SH-SY5Y (cell line): ENCODE data around the gene HDGFL2.

Experiments
- GATA2 ChIP-seq: IDR thresholded peaks from 2 replicates; pipeline ENCODE4 v1.6.1; 2011; ENCODE audit warnings: mild to moderate bottlenecking, low read depth, low read length
- GATA3 ChIP-seq: IDR thresholded peaks from 2 replicates; pipeline ENCODE4 v1.6.1; 2011; ENCODE audit warnings: low read depth, mild to moderate bottlenecking, low read length, moderate library complexity

Gene HDGFL2

DNA sequence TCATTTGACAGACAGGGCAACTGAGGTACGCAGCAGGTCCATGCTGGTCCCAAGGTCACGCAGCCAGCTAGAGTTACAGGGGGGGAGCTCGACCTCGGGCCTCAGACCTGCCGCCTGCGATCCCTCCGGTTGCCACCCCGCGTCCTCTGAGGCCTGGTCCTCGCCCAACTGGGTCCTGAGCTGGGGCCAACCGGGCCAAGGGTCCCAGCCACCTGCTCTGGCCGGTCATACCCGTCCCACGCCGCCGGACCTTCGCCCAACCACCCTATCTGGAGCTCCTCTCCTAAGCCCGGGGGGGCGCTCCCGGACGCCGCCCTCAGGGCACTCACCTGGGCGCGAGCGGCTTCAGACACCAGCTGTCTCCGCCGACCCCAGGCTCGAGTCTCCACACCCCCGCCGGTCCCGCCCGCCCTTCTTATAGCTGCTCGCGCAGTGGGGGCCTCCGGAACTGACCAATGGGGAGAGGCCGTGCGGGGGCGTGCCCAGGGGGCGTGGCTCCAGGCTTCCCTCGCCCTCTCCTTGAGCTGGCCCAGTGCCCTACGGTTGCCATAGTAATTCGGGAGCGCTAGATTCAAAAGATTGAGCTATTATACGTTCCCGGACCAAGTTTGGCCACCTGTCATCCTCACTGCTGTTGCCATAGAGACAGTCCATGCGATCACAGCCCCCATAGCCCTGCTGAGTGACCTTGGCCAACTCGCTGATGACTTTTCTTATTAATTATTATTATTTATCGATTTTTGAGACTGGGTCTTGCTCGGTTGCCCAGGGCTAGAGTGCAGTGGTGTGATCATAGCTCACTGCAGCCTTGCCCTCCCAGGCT is 63.0 kb downstream of the HDGFL2 start, which contains the start of gene PLIN5:
Gene PLIN5 (minus strand): TSS at position 389 of the 823 bp plus-strand sequence. CDS start 1,150 bp downstream, outside the sequence.
- TF ChIP-seq GATA2 (peak; percentile 91), GATA3 (no peak; the same call in 1 of the 2 replicates)

DNA sequence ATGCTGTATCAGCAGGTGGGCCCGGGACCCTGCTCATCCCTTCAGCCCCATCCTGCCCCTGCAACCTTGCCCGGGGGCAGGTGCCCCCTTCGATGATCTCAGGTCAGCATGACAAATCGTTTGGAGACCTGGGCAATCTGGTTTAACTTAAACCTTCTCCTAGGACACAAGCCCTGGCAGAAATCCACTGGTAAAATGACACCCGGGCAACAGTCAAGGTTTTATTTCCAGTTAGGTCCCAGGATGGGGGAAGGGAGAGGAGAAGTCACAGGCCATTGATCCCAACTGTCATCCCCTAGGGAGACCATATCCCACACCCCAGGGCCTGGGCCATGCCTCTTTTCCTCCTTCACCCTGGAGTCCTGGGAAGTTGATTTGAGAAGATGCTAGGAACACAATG is 64.7 kb downstream of the HDGFL2 start:
- no peak for TF ChIP-seq GATA3
- no peak for TF ChIP-seq GATA2

DNA sequence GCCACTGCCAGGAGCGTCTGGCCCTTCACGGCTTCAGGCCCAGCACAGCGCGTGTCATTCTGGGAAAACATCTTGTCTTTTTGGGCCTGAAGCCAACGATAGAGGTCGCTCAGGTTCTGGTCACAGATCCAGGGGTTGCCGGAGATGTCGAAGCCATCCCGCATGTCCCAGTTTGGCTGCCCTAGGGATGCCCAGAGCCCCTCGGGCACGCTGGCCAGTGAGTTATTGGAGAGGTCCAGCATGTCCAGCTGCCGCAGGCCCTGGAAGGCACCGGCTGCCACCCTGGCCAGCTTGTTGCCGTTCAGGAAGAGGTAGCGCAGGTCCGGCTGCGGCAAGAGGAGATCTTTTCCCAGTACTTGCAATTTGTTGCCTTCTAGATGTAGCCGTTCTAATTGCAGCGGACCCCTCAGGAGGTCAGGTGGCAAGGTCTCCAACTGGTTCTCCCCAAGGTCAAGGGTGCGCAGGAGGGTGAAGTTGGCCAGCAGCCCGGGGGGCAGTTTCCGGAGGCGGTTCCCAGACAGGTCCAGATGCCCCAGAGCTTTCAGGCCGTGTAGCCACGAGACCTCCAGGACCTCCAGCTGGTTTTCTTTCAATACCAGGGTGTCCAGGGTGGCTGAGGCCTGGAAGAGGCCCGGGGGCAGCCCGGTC is 66.0 kb downstream of the HDGFL2 start:
- TF ChIP-seq GATA3 (no peak), GATA2 (no peak)

DNA sequence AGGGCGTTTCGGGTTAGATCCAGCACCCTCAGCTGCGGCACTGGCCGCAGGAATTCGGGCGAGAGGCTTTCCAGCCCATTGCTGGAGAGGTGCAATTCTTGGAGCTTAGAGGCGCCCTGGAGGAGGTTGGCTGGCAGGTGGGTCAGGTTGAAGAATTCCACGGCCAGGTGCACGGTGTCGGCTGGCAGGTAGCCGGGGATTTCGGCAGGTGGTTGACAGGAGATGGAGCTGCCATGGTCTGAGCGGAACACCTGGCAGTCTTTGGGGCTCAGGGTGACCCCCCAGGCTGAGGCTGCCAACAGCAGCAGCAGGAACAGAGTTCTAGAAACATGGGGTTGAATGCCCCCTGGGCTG is 66.5 kb downstream of the HDGFL2 start:
- TF ChIP-seq GATA2 = no peak
- no peak for TF ChIP-seq GATA3

DNA sequence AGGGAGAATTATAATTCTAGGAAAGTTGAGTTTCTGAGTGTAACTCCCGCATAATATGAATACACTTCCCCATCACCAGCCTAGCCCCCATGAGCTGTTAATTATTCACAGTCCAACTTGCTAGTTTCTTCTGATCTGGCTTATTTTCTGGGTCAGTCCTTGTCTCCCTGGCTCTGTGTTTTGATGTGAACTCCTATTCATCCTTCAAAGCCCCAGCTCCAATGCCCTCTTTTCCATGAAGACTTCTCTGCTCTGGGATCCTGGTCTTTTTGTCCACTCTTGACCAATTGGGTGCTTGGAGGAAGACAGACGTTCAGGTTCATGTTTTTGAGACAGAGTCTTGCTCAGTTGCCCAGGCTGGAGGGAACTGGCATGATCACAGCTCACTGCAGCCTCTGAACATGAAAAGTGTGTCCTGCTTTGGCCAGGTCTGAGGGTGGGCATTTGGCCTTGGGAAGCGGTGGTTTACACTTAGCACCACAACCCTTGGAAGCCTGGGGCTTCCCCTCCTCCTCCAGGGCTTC is 67.1 kb downstream of the HDGFL2 start:
- TF ChIP-seq GATA3 (no peak), GATA2 (no peak)

- TF ChIP-seq GATA2 = no peak
- TF ChIP-seq GATA3 = no peak
These were observed 67.8 kb downstream of the HDGFL2 start, which contains the start of gene LRG1 for GRCh38 chr19:4539693-4540581. LRG1 (minus strand) TSS chr19:4540036; CDS start chr19:4540013, 23 bp downstream.

GRCh38 chr19:4541114-4541805 is 69.2 kb downstream of the HDGFL2 start:
- TF ChIP-seq GATA2 = no peak
- TF ChIP-seq GATA3 = no peak

GRCh38 chr19:4542896-4543841 is 71.1 kb downstream of the HDGFL2 start:
- TF ChIP-seq GATA3 = no peak
- TF ChIP-seq GATA2 = no peak

GRCh38 chr19:4543842-4544647 is 71.9 kb downstream of the HDGFL2 start:
- no peak for TF ChIP-seq GATA2
- TF ChIP-seq GATA3 = no peak

- TF ChIP-seq GATA2 (no peak), GATA3 (no peak)
These were observed 75.5 kb downstream of the HDGFL2 start for GRCh38 chr19:4547303-4548237.

DNA sequence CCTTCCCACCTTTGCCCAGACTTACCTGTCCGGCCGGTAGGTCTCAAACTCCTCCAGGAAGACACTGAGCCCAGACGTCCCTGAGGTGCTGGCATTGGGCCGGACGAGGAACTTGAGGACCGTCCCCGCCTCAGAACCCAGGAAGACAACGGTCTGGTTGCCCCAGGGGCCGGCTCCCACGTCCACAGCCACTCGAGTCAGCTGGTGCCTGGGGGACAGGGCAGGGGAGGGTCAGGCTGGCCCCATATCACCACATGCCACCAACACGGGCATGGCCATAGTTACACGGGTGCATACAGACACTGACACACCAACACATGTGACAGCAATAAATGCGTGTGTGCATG is 76.1 kb downstream of the HDGFL2 start:
- no peak for TF ChIP-seq GATA2
- TF ChIP-seq GATA3 = no peak
